Forelimb muscle (tissue), 1 donor: ENCODE measurements around the gene DCLK2. TPM values are rescaled to one million over a fixed set of nuclear protein-coding genes. Genes with fewer than 3 reads are reported as not detected.
A peak's percentile ranks its signal among the peaks of the same experiment; 100 is the strongest.

ENCODE experiments used
- DNase-seq: peaks from one replicate; pipeline ENCODE4 v3.0.0-alpha.2; 2013; ENCODE audit warnings: low read depth
- polyA plus RNA-seq: library from polyadenylated mRNA; unstranded; fragments of 120-200 nt; gene quantifications from one replicate; pipeline ENCODE4 v1.2.1, GENCODE V29; 2013; ENCODE audit not compliant: insufficient read length

DCLK2 gene
- polyA plus RNA-seq, 1 donor = 6.9 TPM

DNA sequence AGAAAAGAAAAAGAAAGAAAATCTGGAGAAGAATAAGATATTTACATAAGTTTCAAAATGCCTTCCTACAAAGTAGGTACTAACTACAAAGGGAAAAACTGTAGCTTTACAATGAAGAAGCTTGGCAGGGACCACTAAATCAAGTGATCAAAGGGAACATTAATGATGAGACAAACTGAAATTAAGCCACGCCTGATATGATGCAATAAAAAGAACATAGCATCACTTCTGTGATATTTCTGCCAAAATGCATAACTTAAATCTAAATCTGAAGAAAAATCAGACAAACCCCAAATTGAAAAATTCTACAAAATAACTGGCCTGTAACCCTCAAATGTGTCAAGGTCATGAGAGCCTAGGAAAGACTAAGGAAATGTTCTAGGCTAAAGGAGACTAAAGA lies 8.9 kb upstream of the DCLK2 start:
- DNase-seq = no peak

DNA sequence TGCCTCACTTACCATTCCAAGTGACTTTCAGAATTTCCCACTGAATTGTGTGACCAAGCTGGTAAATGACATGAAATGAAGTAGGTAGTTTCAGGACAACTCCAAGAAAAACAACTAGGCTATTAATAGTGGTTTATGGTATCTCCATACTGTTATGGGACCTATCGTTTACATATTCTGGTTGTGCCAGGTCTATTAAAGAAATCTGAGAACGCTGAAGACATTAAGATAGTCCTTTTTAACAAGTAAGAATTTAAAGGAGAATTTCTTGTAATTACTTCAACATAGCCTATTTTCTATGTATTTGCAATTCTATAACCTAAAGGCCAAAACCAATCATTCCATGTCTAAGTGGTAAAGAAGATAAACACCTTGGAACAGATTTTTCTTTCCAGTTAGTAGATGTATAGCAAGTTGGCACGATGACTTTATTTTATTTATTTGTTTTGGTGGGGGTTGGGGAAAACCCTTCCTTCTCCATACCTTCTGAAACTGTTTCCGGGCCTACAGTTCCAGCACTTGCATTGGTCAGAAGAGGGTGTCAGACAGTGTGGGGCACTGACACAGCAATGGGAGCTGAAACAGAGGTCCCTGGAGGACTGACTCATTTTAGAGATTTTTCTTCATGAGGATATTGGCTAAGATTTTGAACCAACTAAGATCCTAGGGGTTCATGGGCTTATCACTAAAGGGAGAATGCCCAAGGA lies 7.6 kb upstream of the DCLK2 start:
- no peak for DNase-seq

DNA sequence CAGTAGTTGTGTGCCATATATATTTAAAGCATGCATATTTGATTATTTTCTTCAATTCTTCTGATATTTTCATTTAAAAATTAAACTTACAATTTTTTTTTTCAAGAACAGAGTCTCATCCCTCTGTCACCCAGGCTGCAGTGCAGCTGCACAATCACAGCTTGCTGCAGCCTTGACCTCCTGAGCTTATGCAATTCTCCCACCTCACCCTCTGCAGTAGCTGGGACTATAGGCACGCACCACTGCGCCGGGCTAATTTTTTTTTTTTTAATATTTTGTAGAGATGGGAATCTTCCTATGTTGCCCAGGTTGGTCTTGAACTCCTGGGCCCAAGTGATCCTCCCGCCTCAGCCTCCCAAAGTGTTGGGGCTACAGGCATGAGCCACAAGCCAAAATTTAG lies 5.8 kb upstream of the DCLK2 start:
- no peak for DNase-seq

DNA sequence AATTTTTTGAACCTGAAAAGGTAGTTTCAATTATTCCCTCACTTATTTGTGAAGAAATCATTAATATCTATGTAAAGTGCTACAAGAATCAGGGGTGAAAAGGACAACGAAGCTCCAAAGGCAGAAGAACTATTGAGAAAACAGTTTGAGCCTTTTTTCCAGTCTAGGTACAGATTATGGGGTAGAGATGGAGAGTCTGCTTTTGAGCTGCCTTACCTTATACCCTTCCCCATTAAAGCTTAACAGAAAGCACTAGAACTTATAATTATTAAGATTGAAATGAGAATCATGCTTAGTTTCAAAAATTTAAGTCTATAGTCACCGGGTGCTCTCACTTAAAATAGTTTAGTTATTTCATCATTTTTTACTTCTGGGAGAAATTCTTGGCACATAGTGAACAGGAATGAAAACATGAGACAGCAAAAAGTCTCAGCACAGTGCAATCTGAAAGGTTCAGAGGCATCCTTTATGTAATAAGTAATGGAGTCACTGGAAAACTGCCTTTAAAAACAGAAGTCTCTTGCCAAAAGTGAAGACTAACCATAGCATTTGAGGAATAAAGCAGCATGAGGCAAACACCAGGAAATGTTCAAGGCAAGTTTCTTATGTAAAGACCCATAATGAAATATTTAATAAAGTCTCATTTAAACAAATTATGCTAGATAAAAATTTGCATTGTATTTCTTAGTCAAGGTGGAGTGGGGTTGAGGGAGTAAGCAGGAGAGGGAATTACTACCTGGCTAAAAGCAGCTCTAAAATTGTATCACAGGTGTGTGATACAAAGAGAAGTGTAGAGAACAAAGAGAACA lies 5.1 kb upstream of the DCLK2 start:
- peak; percentile 29 for DNase-seq

DNA sequence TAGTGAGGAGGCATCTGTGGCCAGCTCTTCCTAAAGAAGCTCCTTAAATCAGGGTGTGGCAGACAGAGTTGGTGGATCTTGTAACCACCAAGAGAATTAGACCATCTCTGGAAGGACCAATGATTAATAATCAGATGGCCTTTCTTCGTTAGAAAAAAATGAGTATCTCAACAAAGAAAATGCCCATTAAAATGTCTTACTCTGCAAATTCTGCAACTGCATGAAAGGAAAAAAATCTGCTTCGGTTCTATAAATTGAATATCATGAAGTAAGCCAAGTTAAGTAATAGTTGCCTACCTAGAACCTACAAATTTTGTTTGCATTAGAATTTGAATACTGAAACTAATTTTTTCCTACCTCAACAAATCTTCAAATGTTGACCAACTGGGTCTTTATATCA lies 4.2 kb upstream of the DCLK2 start:
- no peak for DNase-seq

DNA sequence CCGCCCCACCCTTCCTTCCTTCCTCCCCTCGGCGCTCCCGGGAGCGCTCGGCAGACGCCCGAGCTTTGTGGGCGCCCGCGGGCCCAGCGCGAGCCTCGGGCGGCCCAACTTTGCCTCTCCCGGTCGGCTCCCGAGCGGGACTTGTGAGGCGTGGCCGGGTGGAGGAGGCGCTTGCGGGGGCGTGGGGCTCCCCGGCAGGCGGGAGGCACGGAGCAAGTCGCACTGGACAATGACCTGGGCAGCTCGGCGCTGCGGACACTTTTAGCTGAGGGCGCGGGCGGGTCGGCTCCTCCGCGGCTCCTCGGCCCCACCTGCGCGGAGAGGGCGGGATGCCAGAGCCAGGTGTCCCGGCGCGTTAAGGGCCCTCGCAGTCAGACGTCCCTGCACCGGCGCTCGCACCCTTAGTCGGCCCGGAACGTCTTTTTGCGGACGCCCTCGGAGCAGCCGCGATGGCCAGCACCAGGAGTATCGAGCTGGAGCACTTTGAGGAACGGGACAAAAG lies 385 bp downstream of the DCLK2 start:
- no peak for DNase-seq

DNA sequence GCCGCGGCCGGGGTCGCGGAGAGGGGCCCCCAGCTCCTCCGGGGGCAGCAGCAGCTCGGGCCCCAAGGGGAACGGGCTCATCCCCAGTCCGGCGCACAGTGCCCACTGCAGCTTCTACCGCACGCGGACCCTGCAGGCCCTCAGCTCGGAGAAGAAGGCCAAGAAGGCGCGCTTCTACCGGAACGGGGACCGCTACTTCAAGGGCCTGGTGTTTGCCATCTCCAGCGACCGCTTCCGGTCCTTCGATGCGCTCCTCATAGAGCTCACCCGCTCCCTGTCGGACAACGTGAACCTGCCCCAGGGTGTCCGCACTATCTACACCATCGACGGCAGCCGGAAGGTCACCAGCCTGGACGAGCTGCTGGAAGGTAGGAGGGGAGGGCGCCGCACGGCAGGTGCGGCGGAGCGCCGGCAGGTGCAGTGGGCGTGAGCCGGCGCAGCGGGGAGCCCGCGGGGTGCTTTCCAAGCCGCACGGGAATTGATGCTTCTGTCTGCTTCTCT lies 886 bp downstream of the DCLK2 start:
- DNase-seq = no peak

DNA sequence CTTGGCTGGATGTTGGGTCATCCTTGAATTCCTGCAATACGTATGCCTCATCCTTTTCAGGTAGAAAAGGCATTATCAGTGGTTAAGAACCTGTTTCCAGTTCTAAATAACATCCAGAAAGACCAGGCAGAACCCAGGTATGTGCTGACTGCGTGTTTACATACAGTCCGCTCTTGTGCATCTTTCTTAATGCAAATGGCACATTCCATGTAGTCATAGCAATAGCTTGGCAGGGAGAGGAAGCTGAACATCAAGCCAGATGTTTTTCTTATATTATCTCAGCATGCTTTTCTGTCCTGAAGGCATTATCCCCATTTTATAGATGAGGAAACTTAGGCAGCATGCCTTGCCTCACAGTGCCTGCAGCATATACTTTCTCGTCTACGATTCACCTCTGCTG lies 2.1 kb downstream of the DCLK2 start:
- no peak for DNase-seq

DNA sequence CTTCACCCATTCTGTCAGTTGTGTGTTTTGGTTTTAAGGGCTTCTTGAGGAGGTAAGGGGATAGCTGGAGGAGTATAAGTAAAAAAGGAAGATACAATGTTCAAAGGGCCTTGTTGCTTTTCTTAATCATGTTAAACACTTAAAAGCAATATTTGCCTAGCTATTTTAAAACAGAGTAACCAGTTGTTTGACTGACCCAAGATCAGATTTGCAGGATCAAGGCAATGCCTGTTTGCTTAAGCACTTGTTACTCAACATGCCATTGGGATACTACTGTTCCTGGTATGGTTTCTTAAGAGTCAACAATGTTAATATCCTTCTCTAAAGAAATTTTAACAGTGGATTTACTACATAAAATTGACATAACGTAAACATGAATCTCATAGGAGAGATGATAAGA lies 2.6 kb downstream of the DCLK2 start:
- DNase-seq = no peak

DNA sequence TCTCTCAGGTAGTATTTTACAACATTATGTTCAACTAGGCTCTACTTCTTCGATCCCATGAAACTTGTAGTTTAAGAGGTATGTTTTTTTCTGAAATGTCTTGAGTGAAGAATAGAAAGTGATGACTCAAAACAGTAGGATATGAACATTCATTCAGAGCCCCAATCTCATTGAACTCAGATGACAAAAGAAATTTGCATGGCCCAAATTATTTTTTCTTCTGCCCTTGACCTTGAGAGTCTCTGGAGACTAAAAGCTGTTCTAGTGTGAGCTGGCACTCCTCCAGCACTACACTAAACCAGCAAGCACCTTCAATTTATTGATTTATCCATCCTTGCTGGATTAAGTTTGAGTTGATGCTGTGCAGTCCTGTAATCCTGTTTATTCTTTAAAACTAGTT lies 4.0 kb downstream of the DCLK2 start:
- DNase-seq = no peak

DNA sequence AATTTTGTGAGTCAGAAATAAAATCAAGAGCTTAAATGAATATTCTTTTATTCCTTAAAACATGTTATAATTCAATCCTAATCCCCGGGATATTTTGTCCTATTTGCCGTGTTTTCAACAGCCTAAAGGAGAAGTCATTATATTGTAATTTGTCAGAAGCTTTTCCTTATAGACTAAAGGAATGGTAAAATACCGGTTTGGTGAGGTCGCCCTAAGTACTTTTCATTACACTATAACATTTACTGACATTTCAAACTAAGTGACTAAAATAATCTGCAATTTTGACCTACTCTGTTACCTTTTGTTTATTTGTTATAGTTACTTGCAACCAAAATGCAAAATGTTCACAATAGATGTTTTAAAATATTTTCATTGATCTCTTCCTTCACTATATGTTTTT lies 8.8 kb downstream of the DCLK2 start:
- no peak for DNase-seq

DNA sequence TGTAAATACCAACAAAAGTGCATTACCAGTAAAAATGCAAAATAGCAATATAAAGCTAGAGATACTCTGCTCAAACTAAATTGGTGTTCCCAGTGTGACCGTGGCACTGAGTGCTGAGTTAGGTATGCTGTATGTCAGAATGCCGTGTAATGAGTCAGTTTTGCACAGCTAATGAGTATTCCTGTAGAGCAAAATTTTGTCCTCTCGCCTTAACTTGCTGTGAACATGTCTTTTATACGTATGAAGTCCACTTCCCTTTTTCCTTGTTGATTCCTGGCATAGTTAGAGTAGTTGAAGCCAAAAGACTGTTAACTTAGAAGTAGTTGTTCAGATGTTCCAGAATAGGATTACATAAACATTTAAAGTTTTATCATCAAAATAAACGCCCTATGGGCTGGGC lies 11.5 kb downstream of the DCLK2 start:
- no peak for DNase-seq

DNA sequence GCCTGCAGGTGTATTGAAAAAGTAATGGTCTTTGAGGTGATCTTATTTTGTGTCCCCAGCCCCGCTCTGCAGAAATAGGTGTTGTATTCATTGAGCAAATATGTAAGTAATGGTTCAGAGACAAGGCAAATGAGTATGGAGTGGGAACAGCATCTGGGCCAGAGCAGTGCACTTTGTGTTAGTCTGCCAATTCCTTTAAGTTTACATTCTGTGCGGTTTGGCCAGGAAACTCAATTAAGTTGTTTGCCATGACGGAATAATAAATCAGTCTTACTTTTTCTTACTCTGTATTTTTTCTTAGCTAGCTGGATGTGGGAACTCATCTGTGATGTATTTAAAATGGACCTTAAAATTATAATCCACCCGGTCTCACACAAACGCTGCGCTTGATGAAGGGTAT lies 12.6 kb downstream of the DCLK2 start:
- no peak for DNase-seq

DNA sequence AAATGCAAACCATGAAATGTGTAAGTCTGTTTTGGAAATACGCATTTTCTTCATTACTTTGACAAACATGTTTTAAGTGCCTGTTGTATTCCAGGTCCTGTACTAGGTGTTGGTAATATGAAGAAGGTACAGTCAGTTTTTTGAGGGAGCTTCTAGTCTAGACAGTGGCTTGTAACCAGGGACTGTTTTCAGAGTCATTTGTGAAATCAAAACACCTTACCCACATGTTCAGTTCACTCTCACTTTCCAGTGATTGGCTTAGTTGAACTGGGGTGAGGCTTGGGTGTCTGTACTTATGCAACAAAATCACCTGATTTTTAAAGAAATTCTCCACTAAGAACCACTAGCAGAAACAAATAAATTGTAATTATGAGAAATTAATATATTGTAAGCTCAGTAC lies 16.4 kb downstream of the DCLK2 start:
- no peak for DNase-seq

DNA sequence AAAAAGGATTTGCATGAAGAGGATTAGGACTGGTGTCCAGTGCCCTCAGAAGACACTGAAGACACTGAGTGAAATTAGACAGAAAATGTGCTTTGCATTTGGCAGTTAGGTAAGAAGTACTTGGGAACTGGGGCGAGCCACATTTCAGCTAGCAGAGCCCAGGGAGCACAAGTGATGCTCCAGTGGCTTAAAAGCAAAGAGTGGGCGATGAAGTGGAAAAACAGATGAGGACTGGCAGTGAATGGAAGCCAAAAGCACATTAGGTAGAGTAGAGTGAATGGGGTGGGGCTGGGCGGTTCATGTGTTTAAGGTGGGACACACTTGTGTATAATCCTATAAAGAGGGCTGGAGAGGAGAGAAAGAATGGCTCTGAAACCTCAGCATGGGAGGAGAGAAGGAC lies 18.4 kb downstream of the DCLK2 start:
- DNase-seq = no peak

DNA sequence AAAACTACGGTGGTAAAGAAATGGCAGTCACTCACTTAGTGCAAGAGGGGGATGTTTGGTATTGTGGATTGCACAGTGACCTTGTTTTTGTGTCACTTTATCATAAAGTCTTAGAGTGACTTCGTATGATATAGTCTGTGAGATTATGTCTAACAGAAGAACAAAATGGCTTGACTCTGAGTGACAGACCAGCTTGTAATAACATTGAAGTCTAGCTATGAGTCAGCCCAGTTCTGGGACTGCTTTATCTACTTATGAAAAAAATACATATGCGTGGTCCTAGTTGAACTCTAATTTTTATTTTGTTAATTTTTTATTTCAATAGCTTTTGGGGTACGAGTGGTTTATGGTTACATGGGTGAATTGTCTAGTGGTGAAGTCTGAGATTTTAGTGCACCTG lies 20.0 kb downstream of the DCLK2 start:
- no peak for DNase-seq

DNA sequence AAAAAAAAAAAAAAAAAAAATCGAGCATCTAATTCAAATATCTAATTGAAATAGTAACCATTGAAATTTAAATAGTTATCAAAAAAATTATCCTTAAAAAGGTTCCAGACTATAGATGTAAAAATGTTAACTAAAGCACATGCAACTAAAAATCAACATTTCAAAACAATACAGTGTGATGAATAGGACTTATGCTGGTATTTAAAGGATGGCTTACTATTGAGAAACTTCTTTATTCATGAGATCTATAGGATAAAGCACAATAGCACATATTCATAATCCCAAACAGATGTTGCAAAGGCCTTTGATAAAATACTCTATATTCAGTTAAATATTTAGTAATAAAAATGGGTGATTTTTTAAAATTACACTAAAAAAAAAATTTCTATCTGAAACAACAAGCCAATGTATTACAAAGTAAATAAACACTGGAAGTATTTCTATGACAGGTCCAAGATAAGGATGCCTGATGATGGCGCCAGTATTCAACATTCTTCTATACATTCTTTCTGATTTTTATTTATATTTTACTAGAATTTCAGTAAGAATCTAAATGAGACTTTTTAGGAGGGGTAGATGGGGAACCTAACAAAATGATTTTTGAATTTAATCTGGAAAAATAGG lies 26.3 kb downstream of the DCLK2 start:
- DNase-seq = no peak

DNA sequence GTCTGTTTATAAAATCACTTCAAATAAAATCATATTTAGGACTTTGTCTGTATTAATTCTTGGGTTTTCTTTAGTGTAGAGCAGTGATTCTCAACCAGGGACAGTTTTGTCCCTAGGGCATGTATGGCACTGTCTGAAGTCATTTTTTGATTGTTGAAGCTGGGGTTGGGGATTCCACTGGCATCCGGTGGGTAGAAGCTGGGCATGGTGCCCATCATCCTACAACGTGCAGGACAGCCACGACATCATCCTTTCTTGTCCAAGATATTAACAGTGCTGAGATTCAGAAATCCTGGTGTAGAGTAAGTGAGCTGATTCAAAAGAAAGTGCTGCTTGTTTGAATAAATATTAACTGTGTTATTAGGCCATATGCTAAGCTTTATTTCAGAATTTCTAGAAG lies 28.6 kb downstream of the DCLK2 start:
- no peak for DNase-seq

DNA sequence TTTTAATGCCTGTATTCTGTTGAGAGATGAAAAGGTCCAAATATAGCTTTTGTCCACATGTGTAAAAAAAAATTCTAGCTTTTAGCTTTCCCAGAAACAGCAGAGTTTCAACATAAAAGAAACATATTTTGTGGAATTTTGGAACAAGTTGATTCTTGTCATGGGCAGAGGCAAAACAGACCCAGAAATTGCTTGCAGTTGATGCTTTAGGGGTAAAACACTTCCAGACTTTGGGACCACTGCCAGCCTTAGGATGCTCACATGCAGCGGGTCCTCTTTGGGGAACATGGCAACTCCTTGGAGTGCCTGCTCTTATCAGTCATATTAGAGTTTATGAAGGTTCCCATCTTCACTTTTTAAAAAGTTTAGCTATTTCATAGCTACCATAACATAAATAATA lies 30.4 kb downstream of the DCLK2 start:
- no peak for DNase-seq

DNA sequence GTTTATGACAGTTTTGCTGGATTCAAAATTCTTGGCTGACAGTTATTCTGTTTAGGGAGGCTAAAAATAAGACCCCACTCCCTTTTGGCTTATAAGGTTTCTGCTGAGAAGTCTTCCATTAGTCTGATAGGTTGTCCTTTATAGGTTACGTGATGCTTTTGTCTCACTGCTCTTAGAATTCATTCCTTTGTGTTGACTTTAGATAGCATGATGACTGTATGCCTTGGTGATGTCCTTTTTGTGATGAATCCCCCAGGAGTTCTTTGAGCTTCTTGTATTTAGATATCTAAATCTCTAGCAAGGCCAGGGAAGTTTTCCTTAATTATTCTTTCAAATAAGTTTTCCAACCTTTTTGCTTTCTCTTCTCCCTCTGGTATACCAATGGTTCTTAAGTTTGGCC lies 36.4 kb downstream of the DCLK2 start:
- no peak for DNase-seq

DNA sequence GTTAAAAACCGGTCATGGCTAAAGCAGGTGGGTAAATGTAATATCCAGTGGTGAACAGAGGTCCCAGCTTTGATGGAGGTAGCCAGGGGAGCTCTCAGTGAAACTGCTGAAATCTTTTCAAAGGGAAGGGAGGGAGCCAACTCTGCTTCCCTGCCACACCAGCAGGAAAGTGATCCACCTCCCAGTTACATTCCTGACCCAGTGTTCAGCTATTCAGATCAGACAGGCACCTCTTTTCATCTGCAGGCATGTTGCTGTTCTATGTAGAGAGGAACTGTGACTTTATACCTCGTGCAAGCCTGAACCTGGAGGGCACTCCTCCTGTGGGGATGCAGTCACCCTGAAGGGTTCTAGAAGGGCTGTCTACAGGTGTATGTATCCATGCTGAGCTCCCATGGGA lies 37.6 kb downstream of the DCLK2 start:
- DNase-seq = no peak

DNA sequence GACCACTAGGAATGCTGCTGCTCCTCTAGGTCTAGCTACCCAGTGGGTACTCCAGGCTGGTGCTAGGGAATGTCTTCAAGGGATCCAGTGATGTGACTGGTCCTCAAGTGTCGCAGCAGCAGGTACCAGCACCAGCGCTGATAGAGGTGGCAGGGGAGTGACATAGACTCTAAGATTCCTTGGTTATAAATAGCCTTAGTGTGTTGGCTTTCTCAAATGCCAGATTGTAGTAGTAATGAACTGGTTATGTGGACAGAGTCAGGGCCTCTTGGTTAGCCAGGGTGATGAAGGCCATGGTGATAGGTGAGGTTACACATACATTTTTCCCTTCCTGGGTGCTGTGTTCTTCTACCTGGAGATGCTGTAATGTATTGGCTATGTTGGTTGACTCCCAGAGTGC lies 38.3 kb downstream of the DCLK2 start:
- no peak for DNase-seq

DNA sequence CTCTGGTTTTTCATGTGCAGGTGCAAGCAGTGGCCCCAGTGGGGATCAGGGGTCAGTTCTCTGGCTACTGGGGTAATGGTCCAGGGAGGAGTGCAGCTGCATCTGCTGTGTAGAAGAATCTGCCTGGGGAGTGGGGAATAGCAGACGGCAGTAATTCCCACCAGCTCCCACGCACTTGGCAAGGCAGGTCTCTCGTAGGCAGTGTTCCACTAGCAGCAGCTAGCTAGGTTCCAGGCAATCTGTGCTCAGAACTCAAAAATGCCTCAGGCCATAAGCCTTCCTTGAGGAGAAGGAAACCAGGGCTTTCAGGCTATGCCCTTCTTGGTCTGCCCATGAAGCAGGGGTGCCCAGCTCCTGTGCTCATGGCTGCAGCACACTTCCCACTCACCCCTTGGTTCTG lies 38.8 kb downstream of the DCLK2 start:
- DNase-seq = peak; percentile 38
